Gastrocnemius medialis (tissue), 4 donors: Measurements from ENCODE around the gene RAPSN.

ENCODE experiments used
- POLR2A ChIP-seq, 2 donors: fragments of 450-650 bp; IDR thresholded peaks; one replicate each; pipeline ENCODE4 v1.6.1; 2017; ENCODE audit warnings: antibody characterized with exemption in 2 of 2, mild to moderate bottlenecking in 2 of 2, moderate library complexity in 2 of 2
- TF ChIP-seq, protein P1 (sequence below), 5 experiments: fragments of 450-650 bp in 3 of 5; fragments of 200-600 bp in 2 of 5; sonication (generic) in 2 of 5; IDR thresholded peaks in 4 of 5; conservative IDR thresholded peaks in 1 of 5; 1 replicate in 4 of 5; 2 replicates in 1 of 5; pipeline ENCODE4 v1.5.1; 2016 to 2019; ENCODE audit warnings: antibody characterized with exemption in 5 of 5, mild to moderate bottlenecking in 3 of 5, moderate library complexity in 3 of 5

DNA sequence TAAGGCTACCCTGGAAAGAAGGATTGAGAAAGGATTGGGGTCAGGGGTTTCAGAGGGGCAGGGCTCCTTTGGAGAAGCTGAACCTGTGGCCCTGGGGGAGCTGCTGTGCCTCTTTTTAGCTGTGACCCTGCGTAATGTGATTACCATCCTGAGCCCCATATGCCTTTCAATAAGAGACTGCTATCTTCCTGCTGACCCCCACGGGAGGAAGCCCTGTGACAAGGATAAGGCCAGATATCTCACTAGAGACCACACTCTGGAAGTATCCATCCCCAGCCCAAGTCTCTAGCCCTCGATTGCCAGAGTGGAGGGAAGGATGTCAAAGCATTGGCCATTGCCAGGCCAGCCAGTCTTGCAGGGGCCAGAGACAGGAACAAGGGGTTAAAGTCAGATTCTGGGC lies 45.4 kb downstream of the RAPSN start:
- TF ChIP-seq, protein P1, sequence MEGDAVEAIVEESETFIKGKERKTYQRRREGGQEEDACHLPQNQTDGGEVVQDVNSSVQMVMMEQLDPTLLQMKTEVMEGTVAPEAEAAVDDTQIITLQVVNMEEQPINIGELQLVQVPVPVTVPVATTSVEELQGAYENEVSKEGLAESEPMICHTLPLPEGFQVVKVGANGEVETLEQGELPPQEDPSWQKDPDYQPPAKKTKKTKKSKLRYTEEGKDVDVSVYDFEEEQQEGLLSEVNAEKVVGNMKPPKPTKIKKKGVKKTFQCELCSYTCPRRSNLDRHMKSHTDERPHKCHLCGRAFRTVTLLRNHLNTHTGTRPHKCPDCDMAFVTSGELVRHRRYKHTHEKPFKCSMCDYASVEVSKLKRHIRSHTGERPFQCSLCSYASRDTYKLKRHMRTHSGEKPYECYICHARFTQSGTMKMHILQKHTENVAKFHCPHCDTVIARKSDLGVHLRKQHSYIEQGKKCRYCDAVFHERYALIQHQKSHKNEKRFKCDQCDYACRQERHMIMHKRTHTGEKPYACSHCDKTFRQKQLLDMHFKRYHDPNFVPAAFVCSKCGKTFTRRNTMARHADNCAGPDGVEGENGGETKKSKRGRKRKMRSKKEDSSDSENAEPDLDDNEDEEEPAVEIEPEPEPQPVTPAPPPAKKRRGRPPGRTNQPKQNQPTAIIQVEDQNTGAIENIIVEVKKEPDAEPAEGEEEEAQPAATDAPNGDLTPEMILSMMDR (IDR thresholded peaks at IDR 0.05 in 4 of 5, conservative IDR thresholded peaks at IDR 0.05 in 1 of 5): no peak
- TF ChIP-seq POLR2A (IDR thresholded peaks at IDR 0.05): no peak
